A673 (cell line): ENCODE data around the gene SMIM31. TPM values are rescaled to one million over a fixed set of nuclear protein-coding genes. Genes with fewer than 3 reads are reported as not detected.

Experiments
- Bru-seq: library from RNA; stranded (reverse); fragments of 400-500 nt; gene quantifications from one replicate; lab custom pipeline; 2021; lab: Mats Ljungman, UMichigan
- BruChase-seq, 2 experiments: library from RNA; stranded (reverse); fragments of 400-500 nt; gene quantifications; one replicate each; lab custom pipeline; 2021; lab: Mats Ljungman, UMichigan
- BruUV-seq: library from RNA; stranded (reverse); fragments of 400-500 nt; replicated peaks from 2 replicates; lab custom pipeline; 2021; lab: Mats Ljungman, UMichigan
- CTCF ChIA-PET: fragments of 300-600 bp; sonication (Branson Sonifier 250); formaldehyde crosslinking; loops from one replicate; lab custom pipeline; 2022; ENCODE audit warnings: antibody characterized with exemption; lab: Charles Lee
- POLR2A ChIA-PET: fragments of 300-600 bp; sonication (Branson Sonifier 250); formaldehyde crosslinking; loops from one replicate; lab custom pipeline; 2022; ENCODE audit warnings: antibody characterized with exemption; ENCODE audit not compliant: low non-redundant PET; lab: Charles Lee
- DNase-seq: peaks from one replicate; pipeline ENCODE4 v3.0.0-alpha.2; 2015; ENCODE audit warnings: low spot score
- H3K27ac ChIP-seq: fragments of 200-600 bp; sonication (generic); 2 replicates; pipeline ENCODE4 v1.5.1; 2016; ENCODE audit warnings: mixed run types, low read depth, mild to moderate bottlenecking, mixed read lengths, antibody characterized with exemption, low read length; ENCODE audit not compliant: poor library complexity, severe bottlenecking
- H3K27me3 ChIP-seq: fragments of 200-600 bp; sonication (generic); replicated peaks from 2 replicates; pipeline ENCODE4 v1.6.1; 2017; ENCODE audit warnings: mixed run types, low read depth, mild to moderate bottlenecking, mixed read lengths, antibody characterized with exemption, low read length; ENCODE audit not compliant: insufficient read depth, poor library complexity
- H3K36me3 ChIP-seq: fragments of 200-600 bp; sonication (generic); 2 replicates; pipeline ENCODE4 v1.6.1; 2016; ENCODE audit warnings: mixed run types, mild to moderate bottlenecking, mixed read lengths, antibody characterized with exemption, low read length; ENCODE audit not compliant: insufficient read depth, poor library complexity, severe bottlenecking
- H3K4me1 ChIP-seq: fragments of 200-600 bp; sonication (generic); 2 replicates; pipeline ENCODE4 v1.6.1; 2017; ENCODE audit warnings: mixed run types, mild to moderate bottlenecking, mixed read lengths, antibody characterized with exemption, low read length; ENCODE audit not compliant: insufficient read depth, poor library complexity, severe bottlenecking
- H3K4me3 ChIP-seq: fragments of 200-600 bp; sonication (generic); 2 replicates; pipeline ENCODE4 v1.5.1; 2016; ENCODE audit warnings: low read depth, mixed run types, mild to moderate bottlenecking, mixed read lengths, low read length; ENCODE audit not compliant: poor library complexity, severe bottlenecking
- H3K9me3 ChIP-seq: fragments of 200-600 bp; sonication (generic); 2 replicates; pipeline ENCODE4 v1.6.1; 2016; ENCODE audit warnings: mixed run types, low read depth, mild to moderate bottlenecking, mixed read lengths, antibody characterized with exemption, low read length; ENCODE audit not compliant: poor library complexity, severe bottlenecking
- CTCF ChIP-seq: fragments of 300-800, 200-600 bp; sonication (generic); conservative IDR thresholded peaks from 2 replicates; pipeline ENCODE4 v1.5.1; 2017; ENCODE audit warnings: low read depth, mild to moderate bottlenecking, antibody characterized with exemption, low read length, moderate library complexity, mixed read lengths
- EZH2 ChIP-seq: fragments of 200-600 bp; sonication (generic); IDR thresholded peaks from 2 replicates; pipeline ENCODE4 v1.6.1; 2017; ENCODE audit warnings: borderline replicate concordance, low read depth, mild to moderate bottlenecking, mixed read lengths, antibody characterized with exemption, low read length; ENCODE audit not compliant: poor library complexity, severe bottlenecking
- intact Hi-C: fragments of 100-400 bp; cut with micrococcal nuclease; formaldehyde crosslinking; loops from one replicate; pipeline ENCODE4 v1.10.0; 2022; ENCODE audit not compliant: unreplicated experiment
- long read RNA-seq: library from polyadenylated mRNA; stranded (forward); transcript quantifications from one replicate; pipeline ENCODE4 v2.0.0, GENCODE V29; 2022
- total RNA-seq: library from RNA; stranded (reverse); gene quantifications from 2 replicates; pipeline ENCODE4 v1.2.3, GENCODE V29; 2021

The SMIM31 gene
- not detected in 2 replicates for total RNA-seq
- Bru-seq, nascent RNA: percentile 11 among the genes with signal in this experiment
- BruChase-seq, experiment 1, labeled RNA remaining after a 2-hour chase: percentile 2 among the genes with signal in this experiment
- BruChase-seq, experiment 2, labeled RNA remaining after a 6-hour chase: percentile 11 among the genes with signal in this experiment
- long read RNA-seq: 0 reads

GRCh38 chr4:164753873-164754488 lies at the start of gene SMIM31:
Gene SMIM31, plus strand, starts transcription at chr4:164754131. Its CDS starts 16,313 bp downstream, at chr4:164770444.
- CTCF ChIA-PET: no interaction called here
- Histone ChIP-seq H3K27ac (no peak within 1 kb of the TSS), H3K9me3 (no peaks in the 10 kb centered on the region), H3K4me3 (no peak within 1 kb of the TSS), H3K27me3 (no peaks in the 10 kb centered on the region), H3K4me1 (peaks cover 2% of the 10 kb centered on the region), H3K36me3 (no peaks in the 10 kb centered on the region)
- intact Hi-C loops: no loop called here
- POLR2A ChIA-PET: no interaction called here
- BruUV-seq: no TSS peak
- TF ChIP-seq CTCF (no peak), EZH2 (no peak)
- no peak for DNase-seq

- no peaks in the 10 kb centered on the region for H3K27me3 ChIP-seq
- intact Hi-C loops: no loop called here
- no peak for DNase-seq
- CTCF ChIA-PET: interaction anchor here (1.0 kb wide), 1 partner anchor 11 kb away, joined by 8 read pairs; no protein-coding TSS in a partner anchor
- POLR2A ChIA-PET: no interaction called here
- no peaks in the 10 kb centered on the region for H3K4me1 ChIP-seq
- BruUV-seq: no TSS peak
- no peak overlapping the region for H3K27ac ChIP-seq
- H3K36me3 ChIP-seq: no peaks in the 10 kb centered on the region
- no peaks in the 10 kb centered on the region for H3K9me3 ChIP-seq
- H3K4me3 ChIP-seq: no peak overlapping the region
- TF ChIP-seq EZH2: no peak
- TF ChIP-seq CTCF: no peak
These were observed 47.3 kb upstream of the SMIM31 start for GRCh38 chr4:164706675-164707074.

- no peaks in the 10 kb centered on the region for H3K36me3 ChIP-seq
- no peak overlapping the region for H3K4me3 ChIP-seq
- no peaks in the 10 kb centered on the region for H3K27me3 ChIP-seq
- intact Hi-C loops: no loop called here
- DNase-seq: peak; percentile 39
- ChIA-PET POLR2A (no interaction called here), CTCF (interaction anchor here (0.7 to 1.1 kb wide), 3 partner anchors 10 to 69 kb away, joined by 7 to 8 read pairs (median 8); no protein-coding TSS in a partner anchor)
- TF ChIP-seq EZH2 (no peak), CTCF (peak; percentile 37; the same call in 1 of the 2 replicates)
- no peak overlapping the region for H3K27ac ChIP-seq
- H3K4me1 ChIP-seq: no peaks in the 10 kb centered on the region
- no TSS peak for BruUV-seq
- no peaks in the 10 kb centered on the region for H3K9me3 ChIP-seq
These were observed 37.0 kb upstream of the SMIM31 start for GRCh38 chr4:164716901-164717300.
